ENCODE results near the gene TCF4.

DNA sequence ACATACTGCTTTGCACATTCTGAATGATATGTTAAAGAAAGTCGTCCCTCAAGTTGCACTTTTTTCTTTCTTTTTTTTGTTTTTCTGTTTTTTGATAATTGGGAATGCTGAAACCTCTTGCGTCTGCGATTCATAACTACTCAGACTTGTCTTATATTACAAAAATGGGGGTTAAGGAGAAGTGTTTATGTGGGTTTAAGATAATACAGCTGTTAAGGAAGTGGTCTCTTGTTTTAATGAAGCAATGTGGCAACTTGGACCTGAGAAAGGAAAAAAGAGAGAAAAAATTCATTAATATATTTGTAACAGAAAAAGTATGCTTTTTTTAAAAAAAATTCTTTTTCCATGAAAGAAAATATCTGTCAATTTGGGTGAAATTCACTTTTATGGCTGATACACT is 360.2 kb downstream of the TCF4 start:
- TF ChIP-seq CSDC2 (CRISPR knock-in tag; IDR thresholded peaks at IDR 0.05) (no peak), ZFP3 (CRISPR knock-in tag; IDR thresholded peaks at IDR 0.05) (no peak), TCF4 (CRISPR knock-in tag; IDR thresholded peaks at IDR 0.05; ENCODE audit: borderline replicate concordance) (no peak), RARB (CRISPR knock-in tag; IDR thresholded peaks at IDR 0.05) (no peak), ESRRG (CRISPR knock-in tag; IDR thresholded peaks at IDR 0.05) (no peak), GLIS3 (CRISPR knock-in tag; IDR thresholded peaks at IDR 0.05) (no peak)

All from SK-N-SH treated with all-trans-retinoic acid at 6 μM for 48 hours (cell line).